Measurements from ENCODE around the gene SRL.

DNA sequence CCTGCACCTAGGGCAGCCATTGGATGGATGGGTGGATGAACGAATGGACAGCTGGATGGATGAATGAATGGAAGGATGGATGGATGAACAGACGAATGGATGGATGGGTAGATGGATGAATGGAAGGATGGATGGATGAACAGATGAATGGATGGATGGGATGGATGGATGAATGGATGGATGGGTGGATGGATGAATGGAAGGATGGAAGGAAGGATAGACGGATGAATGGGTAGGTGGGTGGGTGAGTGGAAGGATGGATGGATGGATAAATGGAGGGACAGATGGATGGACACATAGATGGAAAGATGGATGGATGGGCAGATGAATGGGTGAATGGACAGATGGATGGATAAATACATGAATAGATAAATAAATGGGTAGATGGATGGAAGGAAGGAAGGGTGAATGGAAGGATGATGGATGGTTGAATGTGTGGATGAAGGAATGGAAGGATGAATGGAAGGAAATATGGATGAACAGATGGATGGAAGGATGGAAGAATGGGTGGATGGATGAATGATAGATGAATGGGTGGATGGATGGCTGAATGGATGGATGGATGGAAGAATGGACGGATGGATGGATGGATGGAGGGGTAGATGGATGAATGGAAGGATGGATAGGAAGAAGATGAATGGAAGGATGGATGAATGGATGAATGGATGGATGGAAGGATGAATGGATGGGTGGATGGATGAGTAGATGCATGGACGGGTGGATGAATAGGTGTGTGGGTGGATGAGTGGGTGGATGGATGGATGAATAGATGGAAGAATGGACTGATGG is 15.4 kb downstream of the SRL start:
- TF ChIP-seq SNAI2 (CRISPR knock-in tag; IDR thresholded peaks at IDR 0.05) (no peak), ARNTL (CRISPR knock-in tag; IDR thresholded peaks at IDR 0.05; ENCODE audit: borderline replicate concordance, low read depth) (no peak), TCF4 (CRISPR knock-in tag; IDR thresholded peaks at IDR 0.05; ENCODE audit: borderline replicate concordance) (no peak)
- TF ChIP-seq, protein P1, sequence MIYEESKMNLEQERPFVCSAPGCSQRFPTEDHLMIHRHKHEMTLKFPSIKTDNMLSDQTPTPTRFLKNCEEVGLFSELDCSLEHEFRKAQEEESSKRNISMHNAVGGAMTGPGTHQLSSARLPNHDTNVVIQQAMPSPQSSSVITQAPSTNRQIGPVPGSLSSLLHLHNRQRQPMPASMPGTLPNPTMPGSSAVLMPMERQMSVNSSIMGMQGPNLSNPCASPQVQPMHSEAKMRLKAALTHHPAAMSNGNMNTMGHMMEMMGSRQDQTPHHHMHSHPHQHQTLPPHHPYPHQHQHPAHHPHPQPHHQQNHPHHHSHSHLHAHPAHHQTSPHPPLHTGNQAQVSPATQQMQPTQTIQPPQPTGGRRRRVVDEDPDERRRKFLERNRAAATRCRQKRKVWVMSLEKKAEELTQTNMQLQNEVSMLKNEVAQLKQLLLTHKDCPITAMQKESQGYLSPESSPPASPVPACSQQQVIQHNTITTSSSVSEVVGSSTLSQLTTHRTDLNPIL (CRISPR knock-in tag; IDR thresholded peaks at IDR 0.05; ENCODE audit: low read depth): no peak

Measured in SK-N-SH treated with all-trans-retinoic acid at 6 μM for 48 hours (cell line).